Amygdala (tissue), 56 donors: ENCODE results near the gene TBRG1.

Experiments
- DNase-seq, 56 donors: peaks; one replicate each; lab custom pipeline; 2025; lab: John Stamatoyannopoulos, UW

The TBRG1 gene

DNA sequence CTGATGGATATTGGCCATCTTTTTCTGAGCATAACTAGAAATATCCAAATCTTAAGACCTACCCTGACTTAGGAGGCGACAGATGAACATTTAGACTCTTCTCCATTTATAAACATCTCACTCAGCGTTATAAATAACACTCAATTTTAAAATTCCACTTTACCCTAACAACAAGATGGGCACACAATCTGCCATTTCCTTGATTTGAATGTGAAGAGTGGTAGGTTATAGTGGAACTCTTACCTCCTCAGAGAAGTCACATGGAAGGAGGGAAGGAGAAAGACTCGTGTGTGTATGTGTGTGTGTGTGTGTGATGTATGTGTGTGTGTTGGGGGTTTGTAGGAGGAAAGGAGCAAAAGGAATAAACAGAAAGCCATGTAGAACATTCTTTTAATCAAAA, 35.8 kb downstream of the TBRG1 start:
- no peak for DNase-seq

DNA sequence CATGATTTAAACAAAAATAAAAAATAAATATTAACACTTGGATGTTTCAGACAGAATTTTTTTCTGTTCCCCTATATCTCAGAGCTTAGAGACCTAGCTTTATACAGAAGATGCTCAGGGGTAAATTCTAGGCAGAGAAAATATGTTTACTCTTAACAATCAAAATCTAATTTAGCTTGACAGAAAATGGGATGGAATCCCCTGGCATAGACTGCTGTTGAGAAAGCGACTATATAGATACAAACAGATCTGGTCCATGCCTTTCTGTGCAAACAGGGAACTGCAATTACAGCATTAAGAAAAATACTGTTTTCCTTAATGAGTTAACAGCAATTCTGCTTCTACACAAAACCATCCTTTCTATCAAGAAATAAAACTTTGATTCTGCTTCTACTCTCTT, 36.3 kb downstream of the TBRG1 start:
- DNase-seq: no peak

DNA sequence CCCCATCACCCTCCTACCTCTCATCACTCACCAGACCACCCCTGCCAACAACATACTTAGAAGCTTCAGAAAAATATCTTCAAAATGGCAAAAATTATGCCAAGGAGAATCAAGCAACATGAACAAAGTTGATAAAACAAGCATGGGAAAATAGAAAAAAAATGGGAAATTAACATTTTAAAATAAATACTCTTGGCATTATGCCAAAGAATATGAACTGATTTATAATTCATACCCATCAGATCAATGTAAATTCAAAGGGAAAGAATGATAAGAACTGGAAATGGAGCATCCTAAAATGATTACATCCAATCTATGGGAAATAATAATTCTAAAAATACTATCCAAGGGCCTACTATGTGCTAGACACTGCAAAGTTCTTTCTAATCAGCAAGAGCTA, 38.9 kb downstream of the TBRG1 start:
- no peak for DNase-seq

DNA sequence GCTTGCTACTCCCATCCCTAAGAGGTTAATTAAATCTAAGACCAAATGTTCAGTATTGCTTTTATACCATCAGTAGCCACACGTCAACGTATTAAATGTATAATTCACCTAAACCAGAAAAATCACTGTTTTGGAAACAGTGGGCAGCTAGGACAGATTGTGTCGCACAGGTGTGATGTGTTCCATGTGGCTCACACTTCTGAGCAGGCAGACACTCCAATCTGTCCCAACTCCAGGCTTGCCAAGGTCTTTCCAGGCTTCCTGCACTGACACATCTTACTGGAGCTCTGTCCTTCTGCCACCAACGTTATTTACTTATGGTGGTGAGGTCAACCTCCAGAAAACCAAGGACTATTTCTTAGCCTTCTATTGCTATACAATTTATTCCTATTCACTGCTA, 39.4 kb downstream of the TBRG1 start:
- peak in 1 of 56 donors; percentile 4 for DNase-seq

DNA sequence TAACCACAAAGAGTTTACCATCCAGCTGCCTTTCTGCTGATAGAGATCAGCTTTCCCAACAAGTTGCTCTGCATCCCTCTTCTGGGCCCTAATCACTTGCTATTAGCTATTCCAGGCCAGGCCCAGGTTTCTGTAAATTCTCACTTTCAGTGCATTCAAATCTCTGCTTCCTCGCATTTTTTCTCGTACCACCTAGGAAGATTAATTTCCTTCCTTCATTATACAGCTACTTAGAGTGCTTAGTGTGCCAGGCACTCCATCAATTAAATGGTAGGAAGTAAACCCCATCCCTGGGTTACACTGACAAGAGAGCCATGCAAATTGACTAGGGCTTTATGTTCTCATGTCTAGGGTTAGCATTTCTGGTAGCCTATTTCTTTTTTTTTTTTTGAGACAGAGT, 41.2 kb downstream of the TBRG1 start:
- no peak for DNase-seq

DNA sequence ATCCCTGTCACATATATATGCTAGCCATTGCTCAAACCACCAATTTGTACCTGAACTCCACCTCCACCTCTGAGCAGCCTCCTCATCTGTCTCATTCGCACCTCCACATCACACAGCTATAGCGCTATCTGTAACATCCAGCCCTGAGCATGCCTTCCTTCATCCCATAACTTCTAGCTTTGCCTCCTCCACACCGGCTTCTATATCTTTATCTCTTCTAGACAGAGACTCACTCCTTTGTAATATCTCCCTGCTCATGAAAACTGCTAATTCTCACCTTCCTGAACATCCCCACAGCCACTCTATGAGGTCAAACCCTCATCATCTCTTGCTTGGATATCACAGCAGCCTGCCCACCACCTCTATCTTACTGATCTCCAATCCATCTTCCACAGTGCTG, 44.9 kb downstream of the TBRG1 start:
- DNase-seq: no peak

DNA sequence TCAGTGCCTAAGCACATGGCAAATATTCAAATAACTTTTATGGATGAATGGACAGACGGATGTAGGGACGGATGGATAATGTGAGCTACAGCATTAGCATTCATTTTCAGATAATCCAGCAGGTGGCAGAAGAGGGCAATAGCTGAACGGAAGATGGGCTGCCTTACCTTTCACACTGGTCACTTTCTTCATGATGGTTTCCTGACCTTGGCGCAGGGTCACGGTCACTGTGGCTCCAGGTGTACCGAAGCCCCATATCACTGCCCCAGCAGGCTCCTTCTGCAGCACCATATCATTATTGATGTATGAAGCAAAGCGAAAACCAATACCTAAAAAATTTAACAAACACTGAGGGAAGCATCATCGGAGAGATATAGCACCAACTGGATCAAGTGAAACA, 46.5 kb downstream of the TBRG1 start:
- DNase-seq: peak in 15 of 56 donors; percentile 6 to 57 (median 18)

DNA sequence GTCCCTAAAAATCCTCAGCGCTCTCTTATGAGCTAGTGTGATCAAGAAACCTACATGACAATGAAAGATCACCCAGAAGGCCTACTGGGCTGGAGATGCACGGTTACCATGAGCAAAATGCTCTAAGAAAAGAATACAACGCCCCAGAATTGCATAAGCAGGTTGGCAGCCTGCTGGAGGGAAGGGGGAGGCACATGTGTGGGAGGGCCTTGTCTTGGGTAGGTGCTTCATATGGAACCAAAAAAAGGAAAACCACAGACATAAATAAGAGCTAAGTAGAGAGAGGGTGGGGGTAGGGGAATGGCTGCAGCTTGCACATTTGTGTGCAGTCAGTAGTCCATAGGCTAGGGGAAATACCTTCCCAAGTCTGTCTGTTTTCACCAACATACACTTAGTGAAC, 48.1 kb downstream of the TBRG1 start:
- DNase-seq: peak in 2 of 56 donors; percentile 12 to 18

DNA sequence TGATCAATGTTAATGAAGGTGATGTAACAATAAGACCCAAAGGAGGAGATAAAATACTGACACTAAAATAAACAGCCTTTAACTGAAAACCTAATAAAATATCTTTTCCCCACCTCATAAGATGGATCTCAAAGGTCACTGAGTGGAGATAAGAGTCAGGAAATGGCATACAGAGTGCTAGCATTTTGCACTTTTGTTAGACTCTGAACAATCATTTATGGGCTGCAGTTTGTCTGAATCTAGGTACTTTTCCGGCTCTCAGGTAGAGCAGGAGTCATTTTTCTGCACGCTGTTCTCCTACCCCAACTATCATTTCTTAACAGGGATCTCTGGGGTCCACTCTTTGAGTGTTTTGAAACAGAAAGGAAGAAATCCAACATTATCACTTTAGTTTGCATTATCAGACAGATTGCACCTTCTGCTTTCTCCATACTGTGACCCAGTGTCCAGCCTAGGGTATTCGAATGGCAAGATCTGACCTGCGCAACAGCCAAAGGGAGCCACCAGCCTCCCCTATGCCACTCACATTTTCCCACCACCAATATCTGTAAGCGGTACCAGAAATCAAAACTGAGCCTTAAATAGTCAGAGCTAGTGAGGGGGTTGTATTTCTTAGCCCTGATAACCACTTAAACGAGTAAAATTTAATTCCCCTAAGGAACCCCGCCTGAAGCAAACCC, 50.0 kb downstream of the TBRG1 start:
- DNase-seq: no peak

DNA sequence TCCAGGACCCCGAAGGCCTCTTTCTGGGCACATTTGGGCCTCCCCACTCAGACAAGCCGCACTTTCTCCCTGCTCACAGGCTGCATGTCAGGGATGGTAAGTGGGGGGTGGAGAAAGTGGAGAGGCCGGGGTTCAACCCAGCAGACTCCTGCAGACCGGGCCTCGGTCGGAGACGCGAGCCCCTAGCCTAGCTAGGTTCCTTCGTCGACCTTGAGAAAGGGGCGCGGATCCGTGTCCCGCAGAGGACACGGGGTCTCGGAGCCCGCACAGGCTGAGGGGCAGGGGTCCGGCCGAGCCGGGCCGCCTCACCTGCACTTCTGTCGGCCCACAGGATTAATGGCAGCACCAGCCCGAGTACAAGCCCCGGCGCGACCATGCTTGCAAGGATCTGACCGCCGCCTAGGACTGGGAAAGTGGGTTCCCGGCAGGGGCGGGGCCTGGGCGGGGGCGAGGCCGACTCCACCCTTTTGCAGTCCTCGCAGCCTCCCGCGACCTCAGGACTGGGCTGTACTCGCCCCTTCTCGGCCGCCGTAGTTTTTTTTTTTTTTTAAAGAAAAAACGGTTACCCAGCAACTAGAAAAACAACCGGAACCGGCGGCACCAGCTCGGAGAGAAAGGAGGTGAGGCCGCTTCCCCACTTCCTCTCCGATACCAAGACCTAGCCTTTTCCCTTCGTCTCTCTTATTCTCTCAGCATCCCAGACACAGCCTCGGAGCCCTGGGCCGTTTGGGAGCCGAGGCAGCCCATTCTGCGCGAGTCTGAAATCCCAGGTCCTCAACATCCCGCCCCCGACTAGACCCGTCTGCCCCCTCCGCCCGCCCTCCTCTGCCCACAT, 50.9 kb downstream of the TBRG1 start, which contains the start of the genes SIAE and SPA17:
SIAE (minus strand) TSS at position 407 of the 835 bp plus-strand sequence; CDS start at position 376, 31 bp downstream.
SPA17 (plus strand) TSS at position 572 of the 835 bp plus-strand sequence. CDS start 1,361 bp downstream, outside the sequence.
- peak; percentile 19 to 89 (median 76) for DNase-seq

DNA sequence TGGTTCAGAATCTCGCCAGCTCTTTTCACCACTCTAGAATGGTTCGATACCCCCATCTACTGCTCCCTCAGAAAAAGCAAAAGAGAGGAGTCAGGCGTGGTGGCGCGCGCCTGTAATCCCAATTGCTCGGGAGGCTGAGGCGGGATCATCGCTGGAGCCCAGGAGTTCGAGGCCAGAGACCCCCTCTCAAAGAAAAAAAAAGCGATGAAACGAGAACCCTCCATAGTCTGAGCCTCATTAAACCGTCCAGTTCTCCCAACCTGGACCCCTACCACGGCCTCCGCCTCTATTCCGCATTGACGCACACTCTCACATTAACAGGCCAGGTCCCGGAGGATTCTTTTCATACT, 51.5 kb downstream of the TBRG1 start:
- no peak for DNase-seq

DNA sequence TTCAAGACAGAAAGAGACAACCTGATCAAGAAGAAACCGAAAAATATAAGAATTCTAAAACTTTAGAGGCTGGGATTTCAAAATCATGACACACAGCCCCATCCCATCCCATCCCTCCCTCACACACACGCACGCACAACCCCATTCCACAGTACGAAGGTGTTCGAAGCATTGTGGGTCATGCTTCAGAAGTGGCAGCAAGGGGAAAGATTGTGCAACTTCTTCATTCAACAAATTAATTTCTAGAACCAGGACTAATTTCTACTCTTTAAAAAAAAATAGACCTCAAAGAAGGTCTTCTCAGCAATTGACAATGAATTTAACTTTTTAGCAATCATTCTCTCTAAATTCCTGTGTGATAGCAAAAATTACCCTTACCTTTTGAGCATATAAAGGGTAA, 51.9 kb downstream of the TBRG1 start:
- DNase-seq: no peak

DNA sequence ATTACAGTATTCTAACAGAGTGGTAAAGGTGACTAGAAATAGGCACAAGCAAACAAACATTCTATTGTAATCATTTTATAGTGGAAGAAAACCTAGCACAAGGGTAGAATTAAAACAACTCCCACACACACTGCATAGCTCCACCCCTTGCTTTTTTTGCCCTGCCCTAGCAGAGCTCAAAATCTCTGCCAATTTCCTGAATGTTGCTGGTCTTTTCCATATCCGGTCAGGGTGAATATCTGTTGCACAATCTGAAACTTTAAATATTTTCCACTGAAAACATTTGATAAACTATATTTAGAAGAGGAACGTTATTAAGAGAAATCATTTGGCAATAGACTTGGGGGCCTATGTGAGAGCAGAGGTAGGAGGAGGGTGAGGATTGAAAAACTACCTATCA, 53.7 kb downstream of the TBRG1 start:
- no peak for DNase-seq

DNA sequence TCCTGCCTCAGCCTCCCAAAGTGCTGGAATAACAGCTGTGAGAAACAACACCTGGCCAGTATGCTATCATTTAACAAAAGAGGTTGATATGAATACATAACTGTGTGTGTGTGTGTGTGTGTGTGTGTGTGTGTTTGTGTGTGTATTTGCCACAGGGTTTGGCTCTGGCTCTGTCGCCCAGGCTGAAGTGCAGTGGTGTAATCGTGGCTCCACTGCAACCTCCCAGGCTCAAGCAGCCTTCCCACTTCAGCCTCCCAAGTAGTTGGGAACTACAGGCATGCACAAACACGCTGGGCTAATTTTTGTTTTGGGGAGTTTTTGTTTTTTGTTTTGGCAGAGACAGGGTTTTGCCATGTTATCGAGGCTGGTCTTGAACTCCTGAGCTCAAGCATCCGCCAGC, 55.8 kb downstream of the TBRG1 start:
- DNase-seq: no peak

DNA sequence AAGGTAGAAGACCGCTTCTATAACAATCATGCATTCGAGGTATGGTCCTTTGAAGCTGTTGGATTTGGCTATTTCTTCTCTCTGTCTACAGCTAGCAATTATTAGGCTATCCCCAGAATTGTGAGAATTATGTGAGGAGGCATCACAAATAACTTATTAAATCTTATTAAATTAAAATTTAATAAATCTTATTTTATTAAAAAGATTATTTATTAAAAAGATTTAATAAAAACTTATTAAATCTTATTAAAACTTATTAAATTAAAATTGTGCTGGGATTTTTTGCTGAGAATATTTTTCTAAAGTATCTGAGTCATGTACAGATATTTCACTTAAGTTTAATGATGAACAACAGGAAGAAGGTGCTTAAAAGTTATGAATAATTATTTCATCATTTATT, 58.8 kb downstream of the TBRG1 start:
- no peak for DNase-seq

DNA sequence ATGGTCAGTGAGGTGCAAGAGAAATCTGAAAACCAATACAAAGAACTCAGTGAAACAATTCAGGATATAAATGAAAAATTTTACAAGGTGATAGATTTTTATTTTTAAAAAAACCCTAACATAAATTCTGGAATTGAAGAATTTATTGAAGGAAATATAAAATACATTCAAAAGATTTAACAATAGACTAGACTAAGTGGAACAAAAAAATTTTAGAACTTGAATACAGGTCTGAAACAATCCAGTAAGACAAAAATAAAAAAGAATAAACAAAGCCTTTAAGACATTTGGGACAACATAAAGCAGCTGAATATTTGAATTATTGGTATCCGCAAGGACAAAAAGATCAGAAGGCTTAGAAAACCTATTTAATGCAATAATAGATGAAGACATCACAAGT, 59.8 kb downstream of the TBRG1 start:
- DNase-seq: no peak
